Measurements from ENCODE around the gene C12orf75. TPM values are rescaled to one million over a fixed set of nuclear protein-coding genes. Genes with fewer than 3 reads are reported as not detected.

The C12orf75 gene
- polyA plus RNA-seq, 3 donors: 60.8 to 89.2 (median 71.7) TPM

DNA sequence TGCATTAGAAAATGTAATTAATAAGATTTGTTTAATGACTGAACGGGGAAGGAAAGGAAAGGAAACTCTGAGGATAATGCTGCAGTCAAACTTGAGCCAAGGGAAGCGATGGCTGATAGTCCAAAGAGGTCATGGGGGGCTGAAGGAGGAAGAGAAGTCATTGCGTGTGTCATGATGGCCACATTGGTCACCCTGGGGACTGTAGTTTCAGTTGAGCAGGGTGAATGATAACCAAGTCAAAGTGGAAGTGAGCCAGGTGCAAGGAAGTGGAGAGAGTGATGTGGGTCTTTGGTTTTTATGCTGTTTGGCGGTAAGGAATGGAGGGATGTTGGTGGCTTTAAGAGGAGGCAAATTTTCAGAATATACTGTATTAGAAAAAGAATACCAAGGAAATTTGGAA lies 21.6 kb downstream of the C12orf75 start:
- DNase-seq (ENCODE audit: extremely low read depth in 1 of 11, low read depth in 9 of 11, low spot score in 4 of 11): no peak

DNA sequence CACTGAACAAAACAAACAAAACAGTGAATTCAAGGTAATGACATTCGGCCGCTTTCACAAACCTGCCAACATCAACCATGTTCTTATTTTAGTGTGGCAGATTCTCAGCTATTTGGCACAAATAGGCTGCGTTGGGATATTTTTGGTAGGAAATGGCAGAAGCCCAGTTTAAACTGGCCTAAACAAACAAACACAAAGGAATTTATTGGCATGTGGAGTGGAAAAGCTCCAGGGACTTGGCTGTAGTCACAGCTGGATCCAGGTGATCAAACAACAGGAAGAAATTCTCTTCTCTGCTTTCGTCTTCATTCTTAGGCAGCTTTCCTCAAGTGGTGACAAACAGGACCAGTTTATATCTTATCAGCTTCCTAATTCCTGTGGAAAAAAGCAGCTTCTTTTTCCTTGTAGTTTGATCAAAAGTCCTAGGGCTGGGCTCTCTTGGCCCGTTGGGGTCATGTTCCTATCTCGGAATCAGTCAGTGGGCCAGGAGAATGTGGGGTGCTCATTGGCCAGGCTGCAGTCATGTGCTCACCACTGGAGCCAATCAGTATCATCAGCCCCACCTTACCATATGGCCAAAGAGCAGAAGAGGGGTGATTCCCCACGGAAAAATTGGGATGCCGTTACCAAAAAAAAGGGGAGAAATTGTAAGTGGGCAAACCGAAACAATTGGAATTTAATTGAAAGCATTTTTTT lies 22.6 kb downstream of the C12orf75 start:
- no peak for DNase-seq (ENCODE audit: extremely low read depth in 1 of 11, low read depth in 9 of 11, low spot score in 4 of 11)

DNA sequence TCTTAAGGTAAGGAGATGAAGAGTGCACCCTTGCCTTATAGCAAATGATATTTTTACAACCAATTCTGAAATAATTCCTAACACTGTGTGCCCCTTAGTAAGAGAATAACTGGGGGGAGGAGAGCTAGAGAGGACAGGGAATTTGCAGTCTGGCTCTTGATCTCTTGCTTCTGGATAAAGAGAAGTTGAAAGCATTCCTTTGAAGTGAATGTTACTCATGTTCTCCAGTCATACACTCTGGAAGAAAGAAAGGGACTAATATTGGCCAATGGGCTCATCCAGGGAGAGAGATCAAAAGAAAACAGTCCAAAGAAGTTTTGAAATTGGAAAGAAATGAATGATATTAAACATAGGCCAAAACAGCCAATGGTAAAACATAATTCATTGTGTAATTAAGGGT lies 25.3 kb downstream of the C12orf75 start:
- DNase-seq (ENCODE audit: extremely low read depth in 1 of 11, low read depth in 9 of 11, low spot score in 4 of 11): no peak

DNA sequence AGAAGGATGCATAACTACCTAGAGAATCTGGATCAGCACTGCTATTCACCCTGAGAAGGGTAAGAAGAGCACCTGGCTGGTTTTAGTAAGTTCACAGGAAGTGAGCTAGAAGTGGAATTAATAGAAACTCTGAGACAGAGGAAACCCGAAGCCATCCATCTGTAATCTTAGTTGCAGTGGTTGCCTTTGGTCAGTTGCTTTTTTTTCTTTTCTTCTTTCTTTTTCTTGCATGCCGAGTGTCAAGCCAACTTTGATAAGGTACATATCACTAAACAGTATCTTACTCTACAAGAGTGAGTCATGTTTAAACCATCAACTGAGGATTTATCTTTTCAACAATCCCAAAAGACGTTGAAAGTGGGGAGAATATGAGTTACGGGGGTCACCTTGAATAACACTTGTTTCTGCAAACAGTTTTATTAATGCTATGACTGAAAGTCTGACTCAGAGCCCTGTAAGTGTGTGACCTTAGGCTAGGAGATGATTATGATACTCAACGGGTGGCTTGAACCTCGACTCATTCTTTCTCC lies 26.7 kb downstream of the C12orf75 start:
- no peak for DNase-seq (ENCODE audit: extremely low read depth in 1 of 11, low read depth in 9 of 11, low spot score in 4 of 11)

DNA sequence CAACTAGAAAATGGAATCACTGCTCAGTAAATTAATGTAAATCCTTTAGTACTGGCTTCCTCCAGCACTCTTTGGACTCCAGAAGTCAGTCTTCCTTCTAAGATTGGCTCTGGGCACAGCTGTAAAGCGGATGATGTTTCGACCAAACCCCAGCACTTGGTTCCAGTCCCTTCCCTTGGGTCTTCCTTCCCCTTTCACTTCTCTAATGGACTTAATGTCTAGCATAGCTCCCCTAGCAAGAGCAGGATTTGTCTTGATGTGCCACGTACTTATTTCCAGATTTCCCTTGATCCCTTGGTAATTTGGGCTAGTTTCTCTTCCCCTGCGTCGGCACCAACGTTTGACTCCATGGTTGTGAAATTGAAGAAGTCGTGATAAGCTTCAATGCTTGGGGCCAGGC lies 28.3 kb downstream of the C12orf75 start:
- no peak for DNase-seq (ENCODE audit: extremely low read depth in 1 of 11, low read depth in 9 of 11, low spot score in 4 of 11)

DNA sequence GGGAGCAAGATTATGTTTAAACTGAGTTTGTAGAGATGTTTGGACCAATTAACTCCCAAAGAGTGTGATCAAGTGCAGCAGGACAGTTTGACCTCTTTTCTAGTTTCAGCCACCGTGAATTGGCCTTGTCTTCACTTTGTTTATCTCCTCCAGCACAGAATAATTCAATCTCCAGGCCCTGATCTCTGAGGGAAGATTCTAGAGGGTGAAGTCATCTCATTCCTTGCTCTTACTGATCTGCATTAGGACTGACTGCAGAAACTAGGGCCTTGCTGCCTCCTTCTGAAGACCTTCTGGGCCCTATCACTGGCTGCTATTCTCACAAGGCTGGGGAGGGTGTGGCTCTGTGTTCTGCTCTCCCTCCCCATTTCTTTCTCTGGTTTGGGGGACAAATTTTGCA lies 29.4 kb downstream of the C12orf75 start:
- no peak for DNase-seq (ENCODE audit: extremely low read depth in 1 of 11, low read depth in 9 of 11, low spot score in 4 of 11)

DNA sequence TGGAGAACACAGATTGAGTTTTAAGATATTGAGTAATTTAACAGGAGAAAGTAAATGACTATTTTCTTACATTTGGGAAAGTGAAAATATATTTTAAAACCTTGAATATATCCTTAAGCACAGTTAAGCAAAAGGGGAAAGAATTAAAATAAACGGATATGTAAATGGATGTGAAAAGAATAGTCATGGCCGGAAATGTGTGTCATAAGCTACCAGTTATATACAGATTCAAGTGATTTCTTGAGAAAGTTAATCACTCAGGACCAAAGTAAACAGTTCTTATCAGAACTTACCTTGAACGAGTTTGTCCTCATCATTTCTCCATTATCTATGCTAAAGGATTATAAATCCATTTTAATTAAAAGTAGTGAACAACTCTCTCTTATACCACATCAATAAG lies 33.4 kb downstream of the C12orf75 start:
- no peak for DNase-seq (ENCODE audit: extremely low read depth in 1 of 11, low read depth in 9 of 11, low spot score in 4 of 11)

DNA sequence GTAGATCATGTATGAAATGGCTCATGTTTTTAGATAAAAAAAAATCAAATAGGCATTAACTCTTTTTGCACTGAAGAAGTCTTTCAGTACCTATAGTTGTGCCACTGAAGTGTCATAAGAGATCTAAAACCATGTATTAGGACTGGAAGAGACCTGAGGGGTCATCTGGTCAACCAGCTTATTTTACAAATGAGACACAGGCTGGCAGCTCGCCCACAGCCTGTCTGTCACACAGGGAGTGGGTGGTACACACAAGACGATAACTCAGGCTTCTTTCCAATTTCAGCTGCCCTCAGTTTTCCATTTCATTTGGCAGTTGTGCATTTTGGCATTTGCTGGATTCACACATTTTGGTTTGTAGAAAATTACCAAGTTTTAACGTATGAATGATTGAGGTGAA lies 34.7 kb downstream of the C12orf75 start:
- no peak for DNase-seq (ENCODE audit: extremely low read depth in 1 of 11, low read depth in 9 of 11, low spot score in 4 of 11)

DNA sequence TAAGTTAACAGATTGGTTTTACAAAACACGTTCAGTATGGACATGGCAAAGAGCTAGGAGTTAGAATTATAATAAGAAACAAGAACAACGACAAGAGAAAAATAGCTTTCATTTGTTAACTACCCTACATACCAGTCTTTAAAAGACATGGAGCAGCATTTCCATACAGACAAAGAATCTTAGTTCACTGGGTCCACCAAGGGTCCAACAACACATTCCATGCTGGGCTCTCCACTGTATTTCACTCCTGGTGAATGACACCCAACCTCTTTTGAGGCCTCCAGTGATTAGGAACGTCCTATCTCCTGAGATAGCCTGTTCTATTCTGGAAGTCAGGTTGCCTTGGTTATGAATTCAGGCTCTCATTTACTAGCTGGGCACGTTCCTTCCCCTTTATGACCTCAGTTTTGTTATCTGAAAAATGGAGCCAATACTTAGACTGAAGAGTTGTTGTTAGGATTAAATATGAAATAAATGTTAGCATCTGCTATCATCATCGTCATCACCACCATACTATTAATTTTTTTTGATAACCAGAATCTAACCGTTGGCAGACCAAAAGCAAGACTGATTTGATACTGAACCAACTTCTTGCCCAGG lies 37.7 kb downstream of the C12orf75 start:
- DNase-seq (ENCODE audit: extremely low read depth in 1 of 11, low read depth in 9 of 11, low spot score in 4 of 11): no peak

DNA sequence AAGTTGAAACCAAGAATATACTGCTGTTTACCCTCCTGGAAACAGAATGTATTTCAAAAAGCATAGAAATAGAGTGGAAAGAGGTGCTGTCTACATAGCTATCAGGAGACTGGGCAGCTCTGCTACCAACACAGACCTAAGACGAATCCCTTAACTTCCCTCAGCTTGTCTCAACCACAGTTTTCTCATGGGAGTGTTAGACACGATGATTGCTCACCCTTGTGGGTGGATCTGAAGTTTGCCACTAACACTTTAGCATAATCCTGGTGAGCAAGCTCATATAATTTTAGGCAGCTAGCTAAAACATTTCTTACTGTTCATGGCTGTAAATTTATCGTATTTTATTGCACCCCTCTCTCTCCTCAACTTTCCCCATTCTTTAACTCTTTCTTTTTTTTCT lies 38.5 kb downstream of the C12orf75 start:
- DNase-seq (ENCODE audit: extremely low read depth in 1 of 11, low read depth in 9 of 11, low spot score in 4 of 11): no peak

DNA sequence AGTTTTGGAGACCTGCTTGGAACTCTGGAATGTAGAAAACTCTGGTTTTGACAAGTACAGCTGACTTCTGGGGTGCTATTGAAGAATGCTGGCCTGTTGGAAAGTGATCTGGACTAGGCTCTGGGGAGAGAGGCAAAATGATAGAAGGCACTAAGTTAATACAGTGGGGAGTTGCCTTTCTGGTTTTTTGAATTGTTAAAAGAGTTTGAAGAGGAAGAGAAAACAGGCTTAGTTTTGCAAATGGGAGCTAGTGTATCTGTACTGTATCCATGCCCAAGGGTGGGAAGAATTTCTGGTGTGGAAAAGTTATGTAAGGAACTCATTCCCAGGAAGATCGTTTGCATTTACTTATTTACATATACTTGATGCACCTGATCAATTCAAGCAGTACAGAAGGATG lies 43.8 kb downstream of the C12orf75 start:
- no peak for DNase-seq (ENCODE audit: extremely low read depth in 1 of 11, low read depth in 9 of 11, low spot score in 4 of 11)

DNA sequence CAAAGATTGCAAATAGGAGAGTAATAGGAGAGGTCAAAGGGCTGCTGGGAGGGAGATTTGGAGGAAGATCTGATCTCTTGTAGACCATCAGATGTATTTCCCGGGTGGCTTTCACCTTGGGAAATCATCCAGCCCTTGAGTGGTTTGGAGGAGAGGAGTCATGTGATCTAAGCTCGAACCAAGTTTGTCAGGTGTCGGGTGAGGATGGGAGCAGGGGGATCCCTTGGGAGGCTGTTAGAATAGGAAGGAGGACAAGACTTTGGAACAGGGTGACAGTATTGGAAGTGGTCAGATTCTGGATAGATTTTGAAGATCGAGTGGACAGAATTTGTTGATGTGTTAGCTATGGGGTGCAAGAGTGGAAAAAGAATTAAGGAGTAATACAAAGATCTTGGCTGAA lies 46.6 kb downstream of the C12orf75 start:
- DNase-seq (ENCODE audit: extremely low read depth in 1 of 11, low read depth in 9 of 11, low spot score in 4 of 11): no peak

DNA sequence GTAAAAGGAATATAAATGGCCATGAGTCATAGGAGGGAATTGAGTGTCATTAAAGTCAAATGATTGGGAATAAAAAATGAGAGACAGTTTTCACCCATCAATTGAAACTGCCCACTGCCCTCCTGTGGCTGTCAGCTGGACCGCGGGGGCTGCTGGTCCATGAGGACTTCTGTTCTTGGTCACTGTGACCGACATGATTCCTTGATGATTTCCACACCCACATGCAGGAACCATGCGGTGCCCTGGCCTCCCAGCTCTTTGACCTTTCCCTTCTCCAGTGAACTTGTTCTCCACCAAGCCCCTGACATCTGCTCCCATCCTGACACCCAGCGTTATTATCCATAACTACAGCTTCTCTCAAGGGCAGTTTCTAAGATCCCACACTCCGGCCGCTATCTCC lies 48.4 kb downstream of the C12orf75 start:
- DNase-seq (ENCODE audit: extremely low read depth in 1 of 11, low read depth in 9 of 11, low spot score in 4 of 11): no peak

DNA sequence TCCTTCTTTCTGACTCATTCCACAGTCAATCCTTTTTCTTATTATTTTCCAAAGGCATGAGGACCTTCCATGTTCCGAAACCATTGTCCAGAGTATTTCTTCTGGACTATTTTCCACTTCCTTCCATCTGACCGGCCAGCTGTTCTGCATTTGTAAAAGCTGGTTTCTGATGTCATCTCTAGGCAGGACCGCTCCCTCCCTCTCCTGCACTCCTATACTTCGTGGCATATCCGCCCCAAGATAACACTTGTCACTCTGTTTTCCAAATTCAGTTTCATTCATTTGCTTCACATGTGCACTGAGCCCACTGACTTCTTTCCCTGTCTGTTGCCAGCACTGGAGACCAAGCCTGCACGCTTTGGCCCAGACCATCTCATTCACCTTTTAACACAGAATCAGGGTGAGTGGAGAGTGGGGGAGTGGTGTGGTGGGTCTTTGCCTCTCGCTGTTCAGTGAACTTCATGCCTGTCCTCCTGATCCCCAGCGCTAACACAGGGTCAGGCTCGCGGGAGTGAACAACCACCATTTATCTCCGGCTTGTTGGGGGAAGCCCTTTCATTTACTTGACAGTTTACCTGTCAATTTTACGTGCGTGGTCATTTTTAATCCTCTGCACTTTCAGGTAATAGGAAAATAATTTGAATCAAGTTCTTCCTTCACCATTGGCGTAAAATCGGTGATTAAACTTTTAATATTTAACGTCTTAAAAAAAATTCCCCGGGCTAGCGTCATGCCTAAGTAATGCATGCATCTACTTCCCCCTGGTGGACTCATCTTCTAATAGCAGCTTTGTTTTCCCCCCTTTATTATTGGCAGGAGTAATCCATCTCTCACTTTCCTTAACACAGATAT lies 52.5 kb downstream of the C12orf75 start:
- DNase-seq (ENCODE audit: extremely low read depth in 1 of 11, low read depth in 9 of 11, low spot score in 4 of 11): peak in 10 of 11 donors; percentile 40 to 69 (median 46)

DNA sequence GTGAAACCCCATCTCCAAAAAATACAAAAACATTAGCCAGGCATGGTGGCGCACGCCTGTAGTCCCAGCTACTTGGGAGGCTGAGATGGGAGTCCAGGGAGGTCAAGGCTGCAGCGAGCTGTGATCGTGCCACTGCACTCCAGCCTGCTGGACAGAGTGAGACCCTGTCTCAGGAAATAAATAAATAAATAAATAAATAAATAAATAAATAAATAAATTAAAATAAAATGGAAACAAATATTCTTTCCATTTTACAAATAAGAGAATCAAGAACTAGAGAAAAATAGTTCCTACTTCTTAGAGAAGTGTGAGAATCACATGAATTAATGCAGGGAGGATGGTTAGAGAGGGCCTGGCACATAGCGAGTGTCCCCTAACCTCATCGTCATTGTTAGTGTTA lies 53.7 kb downstream of the C12orf75 start:
- DNase-seq (ENCODE audit: extremely low read depth in 1 of 11, low read depth in 9 of 11, low spot score in 4 of 11): no peak

DNA sequence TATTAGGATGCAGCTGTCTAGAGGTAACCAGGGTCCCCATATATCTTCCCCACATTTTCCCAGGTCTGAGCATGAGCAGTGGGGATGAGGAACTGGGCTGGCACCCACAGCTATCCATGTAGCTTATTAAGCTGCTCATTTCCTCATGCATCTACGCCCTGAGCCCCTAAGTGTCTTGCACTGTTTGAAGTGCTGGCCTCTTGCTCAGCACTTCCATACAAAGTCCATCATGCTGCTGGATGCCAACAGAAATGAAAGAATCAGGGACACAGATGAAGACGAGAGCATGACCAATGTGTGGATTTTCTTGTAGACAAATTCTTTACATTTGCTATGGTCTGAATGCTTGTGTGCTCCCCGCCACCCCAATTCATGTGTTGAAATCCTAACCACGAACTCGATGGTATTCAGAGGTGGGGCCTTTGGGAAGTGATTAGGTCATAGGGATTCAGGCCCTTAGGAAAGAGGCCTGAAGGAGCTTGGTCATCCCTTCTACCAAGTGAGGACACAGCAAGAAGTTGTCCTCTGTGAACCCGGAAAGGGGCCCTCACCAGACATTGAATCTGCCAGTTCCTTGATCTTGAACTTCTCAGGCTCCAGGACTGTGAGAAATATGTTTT lies 54.5 kb downstream of the C12orf75 start:
- DNase-seq (ENCODE audit: extremely low read depth in 1 of 11, low read depth in 9 of 11, low spot score in 4 of 11): no peak

DNA sequence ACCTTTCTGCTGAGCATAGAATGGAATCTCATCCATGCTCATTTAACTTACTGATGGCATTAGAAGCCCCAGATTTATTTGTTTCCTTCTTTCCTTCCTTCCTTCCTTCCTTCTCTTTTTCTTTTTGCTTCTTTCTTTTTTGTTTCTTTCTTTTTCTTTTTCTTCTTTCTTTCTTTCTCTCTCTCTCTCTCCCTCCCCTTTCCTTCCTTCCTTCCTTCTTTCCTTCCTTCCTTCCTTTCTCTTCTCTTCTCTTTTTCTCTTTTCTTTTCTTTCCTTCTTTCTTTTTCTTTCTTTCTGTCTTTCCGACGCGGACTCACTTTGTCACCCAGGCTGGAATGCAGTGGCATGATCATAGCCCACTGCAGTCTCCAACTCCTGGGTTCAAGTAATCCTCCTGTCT lies 55.9 kb downstream of the C12orf75 start:
- no peak for DNase-seq (ENCODE audit: extremely low read depth in 1 of 11, low read depth in 9 of 11, low spot score in 4 of 11)

DNA sequence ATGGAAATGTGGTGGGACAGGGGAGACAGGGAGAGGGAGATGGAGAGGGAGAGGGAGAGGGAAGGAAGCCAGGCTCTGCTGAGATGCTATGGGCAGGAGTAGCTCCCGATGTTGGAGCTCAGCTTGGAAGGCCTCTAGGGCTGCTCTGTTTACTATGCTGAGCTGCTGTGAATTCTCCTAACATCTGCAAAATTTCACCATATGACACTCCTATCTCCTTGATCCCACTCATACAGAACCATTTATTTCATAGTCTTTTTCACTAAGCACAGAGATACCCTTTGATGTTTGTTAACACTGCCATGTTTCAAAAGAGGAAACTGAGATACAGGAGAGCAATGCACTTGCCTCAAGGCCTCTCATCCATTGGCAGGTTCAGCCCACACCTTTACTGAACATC lies 60.7 kb downstream of the C12orf75 start:
- no peak for DNase-seq (ENCODE audit: extremely low read depth in 1 of 11, low read depth in 9 of 11, low spot score in 4 of 11)

DNA sequence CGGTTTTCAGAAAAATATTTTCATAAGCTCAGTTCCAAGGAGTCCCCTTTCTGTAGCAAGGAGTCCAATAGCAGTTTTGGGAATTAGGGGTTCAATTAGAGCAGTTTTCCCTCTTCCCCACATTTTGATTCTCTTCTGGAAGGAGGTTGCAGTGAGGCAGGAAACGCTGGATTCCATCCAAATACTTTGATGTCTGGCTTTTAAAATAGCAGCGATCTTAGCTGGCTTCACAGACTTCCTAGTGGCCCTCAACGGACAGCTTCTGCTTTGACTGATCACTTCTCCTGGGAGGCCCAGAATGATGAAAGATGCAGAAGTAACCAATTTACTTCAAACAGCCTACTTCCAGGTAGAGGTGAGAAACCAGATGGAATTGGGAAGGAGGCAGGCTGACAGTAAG lies 63.1 kb downstream of the C12orf75 start:
- DNase-seq (ENCODE audit: extremely low read depth in 1 of 11, low read depth in 9 of 11, low spot score in 4 of 11): peak in 1 of 11 donors; percentile 19

DNA sequence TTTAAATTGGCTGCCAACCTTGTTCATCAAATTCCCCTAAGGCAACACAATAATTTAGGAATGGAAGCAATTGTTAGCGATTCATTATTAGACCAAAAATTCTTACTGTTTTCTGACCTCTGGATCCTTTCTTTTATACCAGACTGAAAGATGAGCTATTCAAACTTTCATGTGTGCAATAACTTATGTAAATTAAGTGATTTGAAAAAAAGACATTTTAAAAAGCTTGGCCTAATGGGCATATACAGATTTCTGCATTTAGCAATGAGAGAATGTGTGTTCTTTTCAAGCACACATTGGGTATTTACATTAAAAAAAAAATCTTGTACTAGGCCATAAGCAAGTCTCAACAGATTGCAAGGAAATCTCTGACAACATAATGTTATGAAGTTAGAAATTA lies 65.5 kb downstream of the C12orf75 start:
- no peak for DNase-seq (ENCODE audit: extremely low read depth in 1 of 11, low read depth in 9 of 11, low spot score in 4 of 11)

All from renal cortex interstitium (tissue), 11 donors.